Stimulated activated CD8-positive, alpha-beta memory T cell treated with anti-CD3 and anti-CD28 coated beads, Interleukin-2, amount 100 ng/mL, for 48 hours (primary cell): Measurements from ENCODE around the gene SLC30A1.
"Not testable (repeated sequence)": the region's sequence is repeated elsewhere in the genome, so short reads cannot be mapped to it uniquely, and the experiment has no call there.

Source experiments
- DNase-seq, 2 donors: peaks; one replicate each; pipeline ENCODE4 v3.0.0-alpha.2; 2020; ENCODE audit warnings: low read depth in 2 of 2

SLC30A1 gene

DNA sequence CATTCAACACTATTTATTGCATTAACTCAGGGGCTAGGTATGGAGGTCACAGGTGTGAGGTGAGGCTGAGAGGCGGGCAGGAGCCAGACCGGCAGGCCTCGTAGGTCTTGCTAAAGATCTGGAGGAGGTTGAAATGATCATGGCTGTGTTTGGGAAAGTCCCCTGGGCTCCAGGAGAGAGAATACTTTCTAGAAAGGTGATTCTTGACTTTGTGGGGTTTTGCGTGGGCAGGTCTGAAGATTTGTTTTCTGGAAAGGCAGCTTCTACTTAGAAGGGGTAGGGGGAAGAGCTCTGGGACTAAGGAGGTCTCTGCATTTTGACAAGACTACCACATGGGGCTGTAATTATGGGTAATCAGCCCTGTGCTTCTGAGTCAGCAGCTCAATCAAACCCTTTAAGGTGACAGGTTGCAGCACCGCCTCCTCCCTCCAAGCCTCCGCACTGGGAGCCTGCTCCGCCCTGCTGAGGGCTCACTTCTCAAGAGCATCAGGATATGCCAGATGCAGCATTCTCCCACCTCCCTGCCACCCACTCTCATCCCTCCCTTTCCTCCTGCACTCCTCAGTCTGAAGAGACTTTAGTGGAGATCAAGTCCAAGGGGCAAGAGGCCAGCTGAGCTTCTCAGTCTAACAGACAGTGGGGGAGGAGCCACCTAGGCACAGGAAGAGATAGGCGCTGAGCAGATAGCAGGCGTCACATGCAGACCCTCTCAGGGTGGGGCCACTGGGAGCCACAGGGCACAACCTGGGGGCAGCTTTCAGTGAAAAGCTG lies 30.5 kb downstream of the SLC30A1 start:
- DNase-seq = peak in 1 of 2 donors; percentile 2

DNA sequence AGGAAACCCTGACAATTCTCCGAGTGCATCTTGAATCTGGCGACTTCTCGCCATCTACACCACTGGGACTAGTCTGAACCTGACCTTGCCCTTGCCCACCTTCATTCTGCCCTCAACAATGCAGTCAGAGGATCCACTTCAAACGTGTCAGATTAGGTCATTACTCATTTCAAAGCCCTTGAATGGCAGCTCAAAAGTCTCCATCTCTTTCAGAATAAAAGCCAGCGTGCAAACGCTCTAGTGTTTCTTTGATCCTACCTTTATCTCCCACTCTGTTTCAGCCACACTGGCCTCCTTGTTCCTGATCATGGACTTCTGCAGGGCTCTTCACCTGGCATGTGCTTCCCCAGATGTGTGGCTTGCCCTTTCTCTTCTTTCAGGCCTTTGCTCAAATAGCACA lies 31.3 kb downstream of the SLC30A1 start:
- no peak for DNase-seq

DNA sequence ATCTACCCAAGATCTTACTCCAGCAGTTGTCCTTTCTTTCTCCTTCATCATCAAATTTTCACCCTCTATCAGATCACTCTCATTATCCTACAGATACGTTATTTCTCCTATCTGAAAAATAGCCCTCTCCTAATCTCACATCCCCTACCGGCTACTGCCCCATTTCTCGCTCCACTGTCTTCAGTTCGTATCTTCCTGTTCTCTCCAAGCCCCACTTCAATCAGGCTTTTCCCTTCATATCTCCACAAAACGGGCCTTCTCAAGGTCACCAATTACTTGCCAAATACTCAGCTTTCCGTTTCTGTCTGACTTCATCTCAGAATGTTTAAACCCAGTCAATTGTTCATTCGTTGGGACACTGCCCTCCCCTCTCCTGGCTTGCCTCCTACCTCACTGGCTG lies 32.4 kb downstream of the SLC30A1 start:
- DNase-seq = no peak

DNA sequence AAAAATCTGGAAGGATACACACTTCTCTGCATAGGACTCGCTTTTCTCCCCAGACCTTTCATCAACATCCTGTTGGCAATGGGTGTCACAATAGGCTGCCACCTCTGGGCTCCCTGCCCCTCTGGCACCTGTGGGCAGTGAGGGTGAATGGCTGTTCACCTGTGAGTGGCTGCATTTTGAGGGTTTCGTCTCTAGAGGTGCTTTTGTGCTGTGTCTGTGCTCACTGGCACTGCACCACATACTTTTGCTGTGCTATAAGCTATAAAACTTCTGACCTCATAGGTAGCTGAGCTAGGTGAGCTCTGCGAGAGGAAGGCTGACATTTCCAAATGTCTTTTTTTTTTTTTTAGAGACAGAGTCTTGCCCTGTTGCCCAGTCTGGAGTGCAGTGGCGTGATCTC lies 35.9 kb downstream of the SLC30A1 start:
- no peak for DNase-seq

DNA sequence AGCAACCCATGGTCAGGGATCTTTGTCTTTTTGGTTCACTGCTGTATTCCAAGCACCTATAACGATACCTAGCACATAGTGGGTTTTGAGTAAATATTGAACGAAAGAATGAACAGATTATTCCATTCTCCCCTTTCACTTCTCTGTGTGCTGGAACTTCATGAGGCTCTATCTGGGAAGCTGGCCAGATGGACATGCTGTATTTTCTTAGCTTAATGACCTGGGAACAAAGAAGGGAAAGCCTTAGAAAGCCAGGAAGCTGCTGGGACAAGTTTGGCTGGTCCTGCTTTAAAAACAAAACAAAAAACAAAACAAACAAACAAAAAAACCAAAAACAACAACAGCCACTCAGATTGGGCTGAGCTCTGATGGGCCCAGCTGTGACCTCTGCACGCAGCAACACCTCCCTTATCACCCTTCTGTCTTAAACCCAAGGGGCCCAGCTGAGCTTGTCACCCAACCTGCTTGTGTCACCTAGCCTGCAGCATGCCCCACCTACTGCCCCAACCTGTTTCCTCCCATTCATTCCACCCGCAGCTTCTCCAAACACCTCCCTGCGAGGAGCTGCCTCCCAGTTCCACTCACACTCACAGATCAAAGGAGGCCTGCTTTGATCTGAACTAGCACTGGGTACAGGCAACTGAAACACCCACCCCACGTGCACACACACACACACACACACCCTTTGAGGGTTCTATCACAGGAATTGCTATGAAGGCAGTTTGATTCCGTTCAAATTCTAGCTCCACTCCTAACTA lies 37.1 kb downstream of the SLC30A1 start:
- DNase-seq = no peak

DNA sequence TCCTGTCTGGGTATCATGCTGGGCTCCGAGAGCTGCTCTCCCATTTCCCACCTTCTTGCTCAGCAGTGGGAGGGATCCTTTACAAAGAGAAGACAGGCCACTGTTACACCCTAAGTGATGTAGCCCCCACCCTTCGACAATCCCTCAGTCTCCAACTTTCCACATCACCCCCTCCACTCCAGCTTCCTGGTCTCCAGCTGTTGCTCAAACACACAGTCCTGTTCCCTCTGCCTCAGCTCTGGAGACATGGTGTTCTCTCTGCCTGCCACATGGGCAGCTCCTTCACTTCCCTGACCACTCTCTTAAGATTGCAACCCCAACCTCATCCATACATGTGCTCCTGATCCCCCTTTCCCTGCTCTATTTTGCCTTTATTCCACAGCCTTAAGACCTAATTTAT lies 37.7 kb downstream of the SLC30A1 start:
- DNase-seq = no peak

DNA sequence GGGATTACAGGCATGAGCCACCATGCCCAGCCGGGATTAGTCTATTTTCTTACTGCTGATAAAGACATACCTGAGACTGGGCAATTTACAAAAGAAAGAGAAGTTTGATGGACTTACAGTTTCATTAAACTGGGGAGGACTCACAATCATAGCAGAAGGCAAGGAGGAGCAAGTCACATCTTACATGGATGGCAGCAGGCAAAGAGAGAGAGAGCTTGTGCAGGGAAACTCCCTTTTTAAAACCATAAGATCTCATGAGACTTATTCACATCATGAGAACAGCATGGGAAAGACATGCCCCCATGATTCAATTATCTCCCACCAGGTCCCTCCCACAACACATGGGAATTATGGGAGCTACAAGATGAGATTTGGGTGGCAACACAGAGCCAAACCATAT lies 38.1 kb downstream of the SLC30A1 start:
- DNase-seq = not testable (repeated sequence)

DNA sequence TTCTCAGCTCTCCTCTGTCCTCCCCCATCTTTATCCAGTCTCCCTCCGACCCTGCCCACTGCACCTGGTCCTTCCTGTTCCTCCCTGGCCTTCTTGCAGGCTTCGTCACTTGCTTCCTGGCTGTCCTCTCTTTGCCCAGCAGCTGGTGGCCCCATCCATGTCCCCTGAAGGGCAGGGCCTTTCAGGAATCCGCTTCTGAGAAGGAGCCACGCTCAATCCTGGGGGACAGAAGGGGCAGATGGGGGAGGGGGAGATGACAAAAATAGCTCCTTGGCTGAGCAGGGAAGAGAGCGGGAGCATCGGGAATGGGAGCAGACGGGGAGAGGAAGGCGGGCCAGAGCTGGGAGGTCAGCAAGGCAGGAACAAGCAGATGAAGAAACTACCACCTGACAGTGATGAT lies 40.7 kb downstream of the SLC30A1 start:
- DNase-seq = no peak

DNA sequence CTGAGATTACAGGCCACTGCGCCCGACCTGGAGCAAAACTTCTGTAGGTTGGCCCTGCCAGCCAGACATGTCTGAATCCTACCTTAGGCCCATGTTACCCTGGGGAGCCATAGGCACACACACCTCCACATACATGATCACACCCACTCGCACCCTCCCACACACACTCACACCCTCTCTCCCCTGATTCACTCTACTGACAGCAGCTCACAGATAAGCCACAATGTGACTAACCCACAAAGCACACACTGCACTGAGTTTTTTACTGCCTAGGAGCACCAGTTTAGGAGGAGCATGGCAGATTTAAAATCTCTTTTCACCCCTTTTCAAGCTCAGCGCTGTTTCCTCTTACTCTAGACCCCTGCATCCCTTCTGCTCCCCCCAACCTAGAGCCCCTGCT lies 41.7 kb downstream of the SLC30A1 start:
- DNase-seq = no peak

DNA sequence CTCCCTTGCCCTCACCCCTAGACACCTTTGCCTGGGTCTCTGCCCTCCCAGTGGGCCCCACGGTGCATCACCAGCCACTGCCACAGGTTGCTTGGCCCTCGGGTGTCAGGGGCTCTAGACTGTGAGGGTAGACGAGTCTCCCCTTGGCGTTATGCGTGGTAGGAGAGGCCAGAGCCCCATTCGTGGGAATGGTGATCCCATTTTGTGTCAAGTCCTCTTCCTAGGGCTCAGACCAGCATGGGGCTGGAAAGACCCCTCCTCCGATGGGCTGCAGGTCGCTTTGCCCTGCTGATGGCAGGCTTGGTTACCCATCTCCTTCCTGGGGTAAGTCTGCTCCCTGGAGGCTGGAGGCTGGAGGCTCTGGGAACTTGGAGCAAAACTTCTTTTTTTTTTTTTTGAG lies 42.4 kb downstream of the SLC30A1 start:
- no peak for DNase-seq

DNA sequence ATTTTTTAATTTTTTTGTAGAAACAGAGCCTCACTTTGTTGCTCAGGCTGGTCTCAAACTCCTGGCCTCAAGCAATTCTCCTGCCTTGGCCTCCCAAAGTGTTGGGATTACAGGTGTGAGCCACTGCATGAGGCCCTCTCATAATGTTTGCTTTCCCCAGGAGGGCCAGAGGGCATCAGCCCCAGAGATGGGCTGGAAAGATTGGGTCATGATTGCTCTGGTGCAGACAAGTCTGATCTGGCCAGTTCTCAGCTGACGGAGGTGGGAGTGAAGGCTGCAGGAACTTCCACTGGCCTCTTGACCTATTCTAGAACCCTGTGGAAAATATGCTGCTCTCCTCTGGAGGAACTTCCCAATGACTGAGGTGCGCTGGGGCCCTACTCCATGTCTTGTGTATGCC lies 43.6 kb downstream of the SLC30A1 start:
- DNase-seq = no peak

DNA sequence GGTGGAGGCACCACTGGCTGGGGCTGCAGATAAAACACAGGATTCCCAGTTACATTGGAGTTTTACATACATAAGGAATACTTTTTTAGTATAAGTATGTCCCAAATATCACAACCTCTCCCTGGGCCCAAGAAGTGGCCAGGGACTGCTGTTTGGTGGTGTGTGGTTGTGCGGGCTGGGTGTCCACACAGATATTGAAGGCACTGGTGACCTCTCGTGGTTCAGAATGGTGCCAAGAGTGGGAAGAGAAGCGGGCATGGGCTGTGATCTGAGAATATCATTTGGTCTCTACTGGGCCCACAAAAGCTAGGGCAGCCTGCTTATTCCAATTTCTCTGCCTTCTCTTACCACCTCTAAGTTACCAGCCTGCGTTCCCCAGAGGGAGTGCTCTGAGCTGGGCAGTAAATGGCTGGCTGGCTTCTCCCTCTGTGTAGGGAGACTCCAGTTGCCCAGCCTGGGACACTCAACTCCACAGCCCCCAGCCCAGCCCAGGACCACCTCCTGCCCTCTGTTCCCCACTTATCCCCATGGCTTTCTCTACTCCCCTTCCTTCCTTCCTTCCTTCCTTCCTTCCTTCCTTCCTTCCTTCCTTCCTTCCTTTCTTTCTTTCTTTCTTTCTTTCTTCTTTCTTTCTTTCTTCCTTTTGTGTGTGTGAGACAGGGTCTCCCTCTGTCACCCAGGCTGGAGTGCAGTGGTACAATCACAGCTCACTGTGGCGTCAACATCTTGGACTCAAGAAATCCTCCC lies 44.2 kb downstream of the SLC30A1 start:
- DNase-seq = no peak

DNA sequence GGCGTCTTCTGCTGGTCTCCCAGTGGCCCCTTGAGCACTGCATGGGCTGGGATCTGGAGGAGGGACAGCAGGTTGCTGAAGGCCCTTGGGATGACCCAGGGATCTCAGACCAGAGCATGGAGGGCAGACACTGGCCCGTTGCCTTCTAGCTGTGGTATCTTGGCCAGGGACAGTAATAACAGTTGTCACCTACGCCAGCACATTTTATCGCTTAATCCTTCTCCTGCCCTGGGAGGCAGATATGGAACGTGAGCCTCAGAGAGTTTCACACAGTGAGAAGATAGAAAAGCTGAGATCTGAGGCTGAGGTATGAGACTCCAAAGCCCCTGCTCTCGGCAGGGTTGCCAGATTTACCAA lies 46.9 kb downstream of the SLC30A1 start:
- DNase-seq = no peak

DNA sequence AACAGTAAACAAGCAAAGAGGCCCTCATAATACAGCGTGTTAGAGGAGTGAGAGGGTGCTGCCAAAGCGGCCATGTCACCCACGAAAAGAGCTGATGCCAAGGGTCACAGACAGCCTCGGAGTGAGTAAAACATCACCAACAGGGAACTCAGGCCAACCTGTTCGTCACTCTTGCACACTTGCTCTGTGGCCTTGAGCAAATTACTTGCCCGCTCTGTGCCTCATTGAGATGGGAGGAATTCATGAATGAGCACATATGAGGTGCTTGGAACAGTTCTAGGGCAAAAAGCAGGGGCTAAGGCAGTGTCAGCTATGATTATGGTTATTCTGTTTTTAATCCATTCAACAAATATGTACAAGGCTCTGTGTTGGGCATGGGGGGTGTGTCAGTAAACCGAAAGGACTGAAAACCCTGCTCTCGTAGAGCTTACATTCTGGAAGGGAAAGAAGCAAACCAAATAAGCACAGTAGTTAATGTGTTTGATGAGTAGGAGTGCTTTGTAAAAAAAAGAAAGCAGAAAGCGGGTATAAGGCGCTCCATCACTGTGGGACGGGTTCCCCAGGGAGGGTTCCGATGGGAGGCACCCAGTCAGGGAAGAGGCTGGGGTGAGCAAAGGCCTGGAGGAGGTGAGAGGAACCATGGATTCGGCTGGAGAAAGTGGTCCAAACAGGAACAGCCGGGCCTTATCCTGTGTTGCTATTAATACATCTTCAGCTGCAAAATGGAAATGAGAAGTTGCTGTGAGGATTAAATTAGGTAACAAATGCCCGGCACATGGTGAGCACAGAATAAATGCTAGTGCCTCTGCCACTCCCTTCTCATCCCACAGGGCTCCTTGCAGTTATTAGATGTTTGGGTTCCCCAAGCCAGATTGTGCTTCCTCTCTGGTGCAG lies 47.5 kb downstream of the SLC30A1 start:
- no peak for DNase-seq

DNA sequence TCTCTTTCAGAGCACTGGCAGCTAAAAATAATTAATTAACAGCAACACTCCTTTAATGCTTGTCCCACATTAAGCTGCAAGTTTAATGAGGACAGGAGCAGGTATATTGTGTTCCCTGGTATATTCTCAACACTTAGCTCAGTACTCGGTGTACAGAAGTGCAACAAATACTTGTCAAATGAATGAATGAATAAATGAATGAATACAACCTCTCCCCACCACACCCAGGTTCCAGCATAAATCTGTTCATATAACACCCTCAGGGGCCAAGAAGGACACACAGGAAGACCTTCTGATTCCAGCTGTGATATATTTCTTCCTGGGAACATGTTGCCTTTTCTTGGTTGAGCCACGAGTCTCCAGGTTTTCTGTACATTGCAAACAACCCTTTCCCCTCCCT lies 48.9 kb downstream of the SLC30A1 start:
- no peak for DNase-seq

DNA sequence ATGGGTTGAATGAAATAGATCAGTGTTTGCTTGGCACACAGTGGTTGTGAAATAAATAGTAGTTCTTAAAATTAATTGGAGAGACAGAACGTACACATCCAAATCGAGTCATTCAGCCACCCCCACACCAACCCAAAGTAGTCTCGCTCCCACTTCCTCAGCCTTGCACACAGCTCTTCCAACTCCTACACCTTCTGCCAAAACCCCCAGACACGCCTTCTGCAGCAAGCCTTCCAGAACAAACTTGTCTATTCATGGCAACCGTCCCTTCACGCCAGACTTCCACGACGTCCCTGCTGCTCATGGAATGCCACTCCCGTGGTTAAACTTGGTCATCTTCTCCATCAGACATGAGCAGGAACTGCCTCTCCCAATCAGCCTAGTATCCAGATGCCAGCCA lies 49.5 kb downstream of the SLC30A1 start:
- DNase-seq = no peak

DNA sequence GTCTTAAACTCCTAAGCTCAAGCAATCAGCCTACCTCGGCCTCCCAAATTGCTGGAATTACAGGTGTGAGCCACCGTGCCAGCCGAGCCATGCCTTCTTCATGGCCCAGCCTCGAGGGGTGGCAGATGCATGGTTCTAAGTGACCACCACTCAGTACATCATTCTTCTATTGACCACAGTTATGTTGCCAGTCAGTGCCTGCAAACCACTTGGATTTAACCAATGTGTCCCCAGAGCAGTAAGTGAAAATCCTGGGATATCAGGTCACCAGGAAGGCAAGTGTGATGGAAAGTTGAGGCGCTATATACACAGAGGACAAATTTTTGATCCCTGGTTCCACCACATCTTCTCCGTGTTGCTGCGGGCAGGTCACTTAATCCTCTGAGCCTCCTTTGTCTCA lies 50.0 kb downstream of the SLC30A1 start:
- DNase-seq = no peak

DNA sequence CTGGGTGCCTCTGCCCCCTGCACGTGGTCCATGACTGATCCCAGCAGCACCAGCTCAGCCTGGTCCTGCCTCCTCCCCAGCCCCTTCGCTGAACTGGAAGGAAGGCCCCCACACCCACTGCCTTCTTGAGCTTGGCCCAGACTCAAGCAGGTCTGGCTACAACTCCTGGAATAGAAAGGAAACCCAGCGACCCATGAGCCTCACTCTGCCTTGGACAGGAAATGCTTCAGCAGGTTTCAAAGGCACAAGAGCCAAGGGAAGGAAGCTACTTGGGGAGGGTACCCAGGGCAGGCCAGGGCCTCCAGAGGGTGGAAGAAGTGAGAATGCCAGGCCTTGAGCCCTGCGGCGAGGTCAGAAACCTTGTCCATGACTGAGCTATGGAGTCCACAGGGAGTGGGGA lies 51.1 kb downstream of the SLC30A1 start:
- no peak for DNase-seq

DNA sequence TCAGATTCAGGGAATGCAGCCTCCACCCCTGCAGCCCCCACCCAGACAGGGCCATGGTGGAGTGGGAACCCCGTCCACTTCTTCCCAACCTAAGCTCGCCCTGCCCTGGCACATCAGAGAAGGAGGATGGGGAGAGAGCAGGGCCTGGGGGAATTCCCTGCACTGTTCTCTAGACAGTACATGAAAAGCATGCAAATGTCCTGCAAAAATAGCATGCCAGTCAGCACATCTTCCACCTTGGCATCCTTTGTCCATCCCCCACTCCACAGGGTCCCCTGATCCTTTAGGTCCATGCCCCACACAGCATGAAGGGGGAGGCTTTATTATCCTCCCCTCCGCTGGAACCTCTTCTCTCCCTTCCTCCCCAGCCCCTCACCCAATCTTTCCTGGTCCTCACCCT lies 52.0 kb downstream of the SLC30A1 start:
- DNase-seq = no peak

DNA sequence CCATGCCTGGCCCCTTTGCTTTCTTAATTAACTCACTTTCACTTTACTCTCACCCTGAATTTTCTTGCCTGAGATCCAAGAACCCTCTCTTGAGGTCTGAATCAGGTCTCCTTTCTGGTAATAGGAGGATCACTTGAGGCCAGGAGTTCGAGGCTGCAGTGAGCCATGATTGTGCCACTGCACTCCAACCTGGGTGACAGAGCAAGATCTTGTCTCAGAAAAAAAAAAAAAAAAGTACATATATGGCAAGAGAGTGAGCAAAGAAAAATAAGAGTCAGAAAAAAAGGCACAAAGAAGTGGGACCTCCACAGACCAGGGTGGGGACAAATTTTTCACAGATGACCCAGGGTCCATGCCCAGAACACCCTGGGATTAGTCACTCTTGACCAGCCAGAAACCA lies 52.9 kb downstream of the SLC30A1 start:
- no peak for DNase-seq

DNA sequence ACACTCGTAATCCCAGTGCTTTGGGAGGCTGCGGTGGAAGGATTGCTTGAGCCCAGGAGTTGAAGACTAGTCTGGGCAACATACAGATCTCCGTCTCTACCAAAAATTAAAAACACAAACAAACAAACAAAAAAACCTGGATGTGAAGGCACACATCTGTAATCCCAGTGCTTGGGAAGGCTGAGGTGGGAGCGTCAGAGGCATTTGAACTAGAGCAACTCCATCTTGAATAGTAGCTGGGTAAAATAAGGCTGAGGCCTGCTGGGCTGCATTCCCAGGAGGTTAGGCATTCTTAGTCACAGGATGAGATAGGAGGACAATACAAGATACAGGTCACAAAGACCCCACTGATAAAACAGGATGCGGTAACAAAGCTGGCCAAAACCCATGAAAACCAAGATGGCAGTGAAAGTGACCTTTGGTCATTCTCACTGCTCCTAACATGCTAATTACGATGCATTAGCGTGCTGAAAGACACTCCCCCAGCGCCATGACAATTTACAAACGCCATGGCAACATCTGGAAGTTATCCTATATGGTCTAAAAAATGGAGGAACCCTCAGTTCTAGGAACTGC lies 53.8 kb downstream of the SLC30A1 start:
- no peak for DNase-seq
